Gastrocnemius medialis (tissue), 4 donors: ENCODE measurements around the gene MED13L.

ENCODE experiments used
- CTCF ChIP-seq, 5 experiments: fragments of 450-650 bp in 3 of 5; fragments of 200-600 bp in 2 of 5; sonication (generic) in 2 of 5; IDR thresholded peaks in 4 of 5; conservative IDR thresholded peaks in 1 of 5; 1 replicate in 4 of 5; 2 replicates in 1 of 5; pipeline ENCODE4 v1.5.1; 2016 to 2019; ENCODE audit warnings: antibody characterized with exemption in 5 of 5, mild to moderate bottlenecking in 3 of 5, moderate library complexity in 3 of 5
- POLR2A ChIP-seq, 2 donors: fragments of 450-650 bp; IDR thresholded peaks; one replicate each; pipeline ENCODE4 v1.6.1; 2017; ENCODE audit warnings: antibody characterized with exemption in 2 of 2, mild to moderate bottlenecking in 2 of 2, moderate library complexity in 2 of 2

GRCh38 chr12:116233669-116234068 lies 43.8 kb downstream of the MED13L start:
- TF ChIP-seq CTCF (IDR thresholded peaks at IDR 0.05 in 4 of 5, conservative IDR thresholded peaks at IDR 0.05 in 1 of 5) (no peak), POLR2A (IDR thresholded peaks at IDR 0.05) (no peak)
